Epithelial cell of proximal tubule (primary cell): ENCODE measurements around the gene C3orf70. TPM values are rescaled to one million over a fixed set of nuclear protein-coding genes. Genes with fewer than 3 reads are reported as not detected.

Experiments used
- DNase-seq: peaks from one replicate; pipeline ENCODE4 v3.0.0-alpha.2; 2011; ENCODE audit warnings: low read depth
- H3K4me3 ChIP-seq: 2 replicates; pipeline ENCODE4 v1.5.1; 2011; ENCODE audit warnings: low read depth, mild to moderate bottlenecking, low read length
- total RNA-seq: library from RNA; depleted of rRNA; stranded (reverse); fragments of >200 nt; gene quantifications from 2 replicates; pipeline ENCODE4 v1.2.3, GENCODE V29; 2015
- TF ChIP-seq, protein P1 (sequence below): conservative IDR thresholded peaks from 2 replicates; pipeline ENCODE4 v1.5.1; 2012; ENCODE audit warnings: low read depth, mild to moderate bottlenecking, low read length

The C3orf70 gene
- total RNA-seq, 1 donor from 2014 or later: 0.63 TPM

DNA sequence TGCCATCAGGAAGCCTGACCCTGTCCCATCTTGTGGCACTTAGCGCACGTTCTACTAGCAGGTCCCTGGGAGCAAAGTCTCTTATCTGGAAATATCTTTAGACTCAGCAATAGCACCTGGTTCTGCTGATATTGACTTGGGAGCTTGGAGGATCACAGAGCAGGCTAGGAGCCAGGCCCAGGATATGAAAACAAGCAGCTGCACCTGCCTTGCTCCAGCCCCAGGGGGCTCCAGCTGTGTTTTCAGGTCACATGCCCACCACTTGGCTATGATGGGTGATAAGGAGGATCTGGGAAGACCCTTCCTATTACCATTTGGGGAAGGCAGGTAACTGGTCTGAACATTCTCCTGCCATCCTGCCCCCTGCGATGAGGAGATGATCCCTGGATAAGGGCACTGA, 87.8 kb downstream of the C3orf70 start:
- no peak overlapping the region for H3K4me3 ChIP-seq
- TF ChIP-seq, protein P1, sequence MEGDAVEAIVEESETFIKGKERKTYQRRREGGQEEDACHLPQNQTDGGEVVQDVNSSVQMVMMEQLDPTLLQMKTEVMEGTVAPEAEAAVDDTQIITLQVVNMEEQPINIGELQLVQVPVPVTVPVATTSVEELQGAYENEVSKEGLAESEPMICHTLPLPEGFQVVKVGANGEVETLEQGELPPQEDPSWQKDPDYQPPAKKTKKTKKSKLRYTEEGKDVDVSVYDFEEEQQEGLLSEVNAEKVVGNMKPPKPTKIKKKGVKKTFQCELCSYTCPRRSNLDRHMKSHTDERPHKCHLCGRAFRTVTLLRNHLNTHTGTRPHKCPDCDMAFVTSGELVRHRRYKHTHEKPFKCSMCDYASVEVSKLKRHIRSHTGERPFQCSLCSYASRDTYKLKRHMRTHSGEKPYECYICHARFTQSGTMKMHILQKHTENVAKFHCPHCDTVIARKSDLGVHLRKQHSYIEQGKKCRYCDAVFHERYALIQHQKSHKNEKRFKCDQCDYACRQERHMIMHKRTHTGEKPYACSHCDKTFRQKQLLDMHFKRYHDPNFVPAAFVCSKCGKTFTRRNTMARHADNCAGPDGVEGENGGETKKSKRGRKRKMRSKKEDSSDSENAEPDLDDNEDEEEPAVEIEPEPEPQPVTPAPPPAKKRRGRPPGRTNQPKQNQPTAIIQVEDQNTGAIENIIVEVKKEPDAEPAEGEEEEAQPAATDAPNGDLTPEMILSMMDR: no peak
- DNase-seq: no peak

DNA sequence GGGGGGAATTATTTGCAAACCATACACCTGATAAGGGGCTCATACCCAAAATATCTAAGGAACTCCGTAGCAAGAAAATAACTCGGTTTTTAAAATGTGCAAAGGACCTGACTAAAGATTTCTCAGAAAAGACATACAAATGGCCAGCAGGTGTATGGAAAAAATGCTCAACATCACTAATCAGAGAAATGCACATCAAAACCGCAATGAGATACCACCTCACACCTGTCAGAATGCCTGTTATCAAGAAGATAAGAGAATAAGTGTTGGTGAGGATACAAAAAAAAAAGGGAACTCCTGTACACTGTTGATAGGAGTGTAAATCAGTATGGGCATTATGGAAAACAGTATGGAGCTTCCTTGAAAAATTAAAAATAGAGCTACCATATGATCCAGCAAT, 89.4 kb downstream of the C3orf70 start:
- TF ChIP-seq, protein P1: no peak
- H3K4me3 ChIP-seq: no peak overlapping the region
- DNase-seq: no peak

DNA sequence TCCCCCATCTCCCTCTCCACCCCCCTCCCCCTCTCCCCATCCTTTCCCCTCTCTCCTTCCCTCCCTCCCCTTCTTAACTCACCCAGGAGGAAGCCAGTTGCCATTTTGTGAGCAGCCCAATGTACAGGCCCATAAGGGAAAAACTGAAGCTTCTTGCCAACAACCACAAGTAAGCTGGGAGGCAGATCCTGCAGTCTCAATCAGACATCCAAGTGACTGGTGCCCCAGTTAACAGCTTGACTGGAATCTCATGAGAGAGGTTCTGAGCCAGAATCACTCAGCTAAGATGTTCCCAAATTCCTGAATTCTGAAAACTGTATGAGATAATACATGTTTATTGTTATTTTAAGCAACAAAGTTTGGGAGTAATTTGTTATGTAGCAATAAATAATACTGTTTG, 90.7 kb downstream of the C3orf70 start:
- H3K4me3 ChIP-seq: no peak overlapping the region
- DNase-seq: no peak
- TF ChIP-seq, protein P1: no peak

DNA sequence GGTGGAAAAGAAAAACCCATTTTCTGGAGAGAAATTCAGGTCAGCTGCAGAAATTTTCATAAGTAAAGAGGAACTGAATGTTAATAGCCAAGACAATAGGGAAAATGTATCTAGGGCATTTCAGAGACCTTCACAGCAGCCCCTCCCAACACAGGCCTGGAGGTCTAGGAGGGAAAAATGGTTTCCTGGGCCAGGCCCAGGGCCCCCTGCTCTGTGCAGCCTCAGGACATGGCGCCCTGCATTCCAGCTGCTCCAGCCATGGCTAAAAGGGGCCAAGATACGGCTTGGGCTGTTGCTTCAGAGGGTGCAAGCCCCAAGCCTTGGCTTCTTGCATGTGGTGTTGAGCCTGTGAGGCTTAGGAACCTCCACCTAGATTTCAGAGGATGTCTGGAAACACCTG, 92.2 kb downstream of the C3orf70 start:
- TF ChIP-seq, protein P1: no peak
- H3K4me3 ChIP-seq: no peak overlapping the region
- DNase-seq: no peak

DNA sequence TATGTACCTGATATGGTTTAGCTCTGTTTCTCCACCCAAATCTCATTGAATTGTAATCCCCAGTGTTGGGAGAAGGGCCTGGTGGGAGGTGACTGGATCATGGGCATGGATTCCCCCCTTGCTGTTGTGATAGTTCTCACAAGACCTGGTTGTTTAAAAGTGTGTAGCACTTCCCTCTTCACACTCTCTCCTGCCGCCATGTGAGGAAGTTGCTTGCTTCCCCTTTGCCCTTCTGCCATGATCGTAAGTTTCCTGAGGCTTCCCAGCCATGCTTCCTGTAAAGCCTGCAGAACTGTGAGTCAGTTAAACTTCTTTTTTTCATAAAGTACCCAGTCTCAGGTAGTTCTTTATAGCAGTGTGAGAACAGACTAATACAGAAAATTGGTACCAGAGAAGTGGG, 93.1 kb downstream of the C3orf70 start:
- DNase-seq: no peak
- TF ChIP-seq, protein P1: no peak
- H3K4me3 ChIP-seq: no peak overlapping the region

DNA sequence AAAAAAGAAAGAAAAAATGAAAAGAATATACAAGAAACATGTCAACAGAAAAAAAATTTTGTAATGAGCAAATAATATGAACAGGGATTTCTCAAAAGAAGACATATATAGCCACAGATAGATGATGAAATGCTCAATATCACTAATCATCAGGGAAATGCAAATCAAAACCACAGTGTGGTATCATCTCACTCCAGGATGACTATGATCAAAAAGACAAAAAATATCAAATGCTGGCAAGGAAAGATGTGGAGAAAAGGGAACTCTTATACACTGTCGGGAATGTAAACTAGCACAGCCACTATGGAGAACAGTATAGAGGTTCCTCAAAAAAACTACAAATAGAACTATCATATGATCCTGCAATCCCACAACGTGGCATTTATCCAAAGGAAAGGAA, 94.1 kb downstream of the C3orf70 start:
- TF ChIP-seq, protein P1: no peak
- no peak for DNase-seq
- no peak overlapping the region for H3K4me3 ChIP-seq

DNA sequence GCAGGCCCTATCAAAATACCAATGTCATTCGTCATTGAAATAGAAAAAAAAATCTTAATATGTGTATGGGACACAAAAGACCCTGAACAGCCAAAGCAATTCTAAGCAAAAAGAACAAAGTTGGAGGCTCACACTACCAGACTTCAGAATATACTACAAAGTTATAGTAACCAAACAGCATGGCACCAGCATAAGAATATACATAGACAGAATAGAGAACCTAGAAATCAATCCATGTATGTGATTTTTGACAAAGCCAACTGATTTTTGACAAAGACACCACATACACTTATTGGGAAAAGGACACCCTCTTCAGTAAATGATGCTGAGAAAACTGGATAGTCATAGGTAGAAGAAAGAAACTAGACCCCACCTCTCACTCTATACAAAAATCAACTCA, 95.0 kb downstream of the C3orf70 start:
- no peak overlapping the region for H3K4me3 ChIP-seq
- DNase-seq: no peak
- TF ChIP-seq, protein P1: no peak
